ENCODE data around the gene POTEG. TPM values are rescaled to one million over a fixed set of nuclear protein-coding genes. Genes with fewer than 3 reads are reported as not detected.
"Not testable (repeated sequence)": the region's sequence is repeated elsewhere in the genome, so short reads cannot be mapped to it uniquely, and the experiment has no call there.

Gene POTEG
- total RNA-seq, 1 experiment from 2014 or later = not detected

GRCh38 chr14:19372813-19373500, 61.2 kb downstream of the POTEG start:
- BruUV-seq (replicated peaks); H3K4me3 ChIP-seq (ENCODE audit: low read depth, low read length, poor library complexity, severe bottlenecking); CTCF ChIA-PET; intact Hi-C loops (cut with micrococcal nuclease; ENCODE audit: unreplicated experiment); DNase-seq (ENCODE audit: low spot score); H3K27me3 ChIP-seq (replicated peaks; ENCODE audit: insufficient read depth, low read depth, low read length, poor library complexity); H3K27ac ChIP-seq (ENCODE audit: low read depth, low read length, poor library complexity, severe bottlenecking); POLR2A ChIA-PET (ENCODE audit: low non-redundant PET); H3K4me1 ChIP-seq (ENCODE audit: insufficient read depth, low read length, poor library complexity, severe bottlenecking); H3K36me3 ChIP-seq (ENCODE audit: insufficient read depth, low read length, poor library complexity, severe bottlenecking): not testable (repeated sequence)
- peaks cover 10% of the 10 kb centered on the region for H3K9me3 ChIP-seq (ENCODE audit: low read depth, low read length, poor library complexity, severe bottlenecking)

DNA sequence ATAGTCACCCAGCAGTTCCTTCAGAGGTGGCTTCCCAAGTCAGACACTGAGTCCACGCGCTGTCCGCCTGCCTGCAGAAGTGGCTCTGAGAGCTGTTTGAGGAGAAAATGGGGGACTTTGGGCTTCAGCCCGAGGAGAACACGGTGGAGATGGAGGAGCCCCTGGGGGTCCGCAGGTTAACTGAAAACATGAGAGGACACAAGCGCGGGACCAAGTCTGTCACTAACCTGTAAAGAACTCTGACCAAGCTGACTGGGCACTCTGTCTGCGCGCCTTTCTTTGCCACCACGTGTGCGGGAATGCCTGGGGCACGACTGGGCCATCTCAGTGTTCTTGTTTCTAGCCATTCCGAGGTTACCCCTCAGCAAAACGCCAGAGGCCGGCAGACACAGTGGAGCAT, 62.4 kb downstream of the POTEG start:
- H3K27ac ChIP-seq (ENCODE audit: low read depth, low read length, poor library complexity, severe bottlenecking); DNase-seq (ENCODE audit: low spot score); H3K4me1 ChIP-seq (ENCODE audit: insufficient read depth, low read length, poor library complexity, severe bottlenecking); BruUV-seq (replicated peaks); H3K27me3 ChIP-seq (replicated peaks; ENCODE audit: insufficient read depth, low read depth, low read length, poor library complexity); CTCF ChIA-PET; POLR2A ChIA-PET (ENCODE audit: low non-redundant PET); intact Hi-C loops (cut with micrococcal nuclease; ENCODE audit: unreplicated experiment); H3K36me3 ChIP-seq (ENCODE audit: insufficient read depth, low read length, poor library complexity, severe bottlenecking); H3K4me3 ChIP-seq (ENCODE audit: low read depth, low read length, poor library complexity, severe bottlenecking): not testable (repeated sequence)
- peaks cover 14% of the 10 kb centered on the region for H3K9me3 ChIP-seq (ENCODE audit: low read depth, low read length, poor library complexity, severe bottlenecking)

- intact Hi-C loops (cut with micrococcal nuclease; ENCODE audit: unreplicated experiment); DNase-seq (ENCODE audit: low spot score); H3K4me3 ChIP-seq (ENCODE audit: low read depth, low read length, poor library complexity, severe bottlenecking); H3K27me3 ChIP-seq (replicated peaks; ENCODE audit: insufficient read depth, low read depth, low read length, poor library complexity); H3K27ac ChIP-seq (ENCODE audit: low read depth, low read length, poor library complexity, severe bottlenecking); H3K4me1 ChIP-seq (ENCODE audit: insufficient read depth, low read length, poor library complexity, severe bottlenecking); POLR2A ChIA-PET (ENCODE audit: low non-redundant PET); BruUV-seq (replicated peaks); CTCF ChIA-PET; H3K9me3 ChIP-seq (ENCODE audit: low read depth, low read length, poor library complexity, severe bottlenecking); H3K36me3 ChIP-seq (ENCODE audit: insufficient read depth, low read length, poor library complexity, severe bottlenecking): not testable (repeated sequence)
Measured at GRCh38 chr14:19362803-19363202, 71.3 kb downstream of the POTEG start.

DNA sequence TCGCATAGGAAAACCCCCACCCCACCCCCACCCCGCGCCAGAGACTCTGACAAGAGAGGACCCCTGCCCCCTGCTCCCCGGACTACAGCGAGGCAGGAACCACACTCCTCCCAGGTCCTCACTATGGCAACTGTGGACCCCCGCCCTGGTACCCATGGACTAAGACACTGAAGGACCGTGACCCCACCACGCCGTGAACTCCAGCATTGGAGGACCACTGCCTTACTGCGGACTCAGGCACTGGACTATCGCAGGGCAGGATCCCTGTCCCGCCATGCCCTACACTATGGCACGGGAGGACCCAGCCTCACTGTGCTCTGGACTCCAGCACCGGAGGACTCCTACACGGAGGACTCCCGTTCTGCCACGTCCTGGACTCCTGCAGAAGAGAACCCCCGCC, 71.8 kb downstream of the POTEG start:
- H3K4me3 ChIP-seq (ENCODE audit: low read depth, low read length, poor library complexity, severe bottlenecking); H3K9me3 ChIP-seq (ENCODE audit: low read depth, low read length, poor library complexity, severe bottlenecking); CTCF ChIA-PET; BruUV-seq (replicated peaks); H3K27me3 ChIP-seq (replicated peaks; ENCODE audit: insufficient read depth, low read depth, low read length, poor library complexity); H3K36me3 ChIP-seq (ENCODE audit: insufficient read depth, low read length, poor library complexity, severe bottlenecking); DNase-seq (ENCODE audit: low spot score); H3K27ac ChIP-seq (ENCODE audit: low read depth, low read length, poor library complexity, severe bottlenecking); intact Hi-C loops (cut with micrococcal nuclease; ENCODE audit: unreplicated experiment); POLR2A ChIA-PET (ENCODE audit: low non-redundant PET); H3K4me1 ChIP-seq (ENCODE audit: insufficient read depth, low read length, poor library complexity, severe bottlenecking): not testable (repeated sequence)

DNA sequence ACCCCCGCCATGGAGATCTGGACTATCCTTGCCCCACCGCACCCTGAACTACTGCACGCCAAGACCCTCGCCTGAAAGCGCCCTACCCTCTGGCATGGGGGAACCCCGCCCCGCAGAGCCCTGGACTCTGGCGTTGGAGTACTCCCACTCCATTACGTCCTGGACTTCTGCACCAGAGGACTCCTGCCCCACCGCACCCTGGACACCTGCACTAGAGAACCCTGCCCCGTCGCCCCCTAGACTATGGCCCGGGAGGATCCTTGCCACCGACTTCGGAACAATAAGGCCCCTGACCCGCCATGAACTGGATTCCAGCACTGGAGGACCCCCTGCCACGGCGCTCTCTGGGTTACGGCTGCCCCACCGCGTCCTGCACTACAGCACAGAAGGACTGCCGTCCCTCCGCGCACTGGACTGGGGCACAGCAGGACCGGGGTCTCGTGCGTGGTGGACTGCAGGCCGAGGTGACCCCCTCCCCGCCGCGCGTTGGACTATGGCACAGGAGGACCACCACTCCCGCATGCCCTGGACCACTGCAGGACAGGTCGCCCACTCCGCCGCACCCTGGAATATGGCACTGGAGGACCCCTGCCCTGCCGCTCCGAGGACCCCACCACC, 72.4 kb downstream of the POTEG start:
- H3K27ac ChIP-seq (ENCODE audit: low read depth, low read length, poor library complexity, severe bottlenecking); H3K36me3 ChIP-seq (ENCODE audit: insufficient read depth, low read length, poor library complexity, severe bottlenecking); intact Hi-C loops (cut with micrococcal nuclease; ENCODE audit: unreplicated experiment); BruUV-seq (replicated peaks); POLR2A ChIA-PET (ENCODE audit: low non-redundant PET); H3K27me3 ChIP-seq (replicated peaks; ENCODE audit: insufficient read depth, low read depth, low read length, poor library complexity); CTCF ChIA-PET; H3K4me1 ChIP-seq (ENCODE audit: insufficient read depth, low read length, poor library complexity, severe bottlenecking); H3K9me3 ChIP-seq (ENCODE audit: low read depth, low read length, poor library complexity, severe bottlenecking); H3K4me3 ChIP-seq (ENCODE audit: low read depth, low read length, poor library complexity, severe bottlenecking); DNase-seq (ENCODE audit: low spot score): not testable (repeated sequence)

- CTCF ChIA-PET; POLR2A ChIA-PET (ENCODE audit: low non-redundant PET); H3K4me1 ChIP-seq (ENCODE audit: insufficient read depth, low read length, poor library complexity, severe bottlenecking); intact Hi-C loops (cut with micrococcal nuclease; ENCODE audit: unreplicated experiment); H3K27me3 ChIP-seq (replicated peaks; ENCODE audit: insufficient read depth, low read depth, low read length, poor library complexity); H3K36me3 ChIP-seq (ENCODE audit: insufficient read depth, low read length, poor library complexity, severe bottlenecking); H3K4me3 ChIP-seq (ENCODE audit: low read depth, low read length, poor library complexity, severe bottlenecking); BruUV-seq (replicated peaks); H3K27ac ChIP-seq (ENCODE audit: low read depth, low read length, poor library complexity, severe bottlenecking); H3K9me3 ChIP-seq (ENCODE audit: low read depth, low read length, poor library complexity, severe bottlenecking); DNase-seq (ENCODE audit: low spot score): not testable (repeated sequence)
Measured at GRCh38 chr14:19360937-19361635, 73.1 kb downstream of the POTEG start.
